Measurements from ENCODE around the gene HDAC9.

Gene HDAC9

DNA sequence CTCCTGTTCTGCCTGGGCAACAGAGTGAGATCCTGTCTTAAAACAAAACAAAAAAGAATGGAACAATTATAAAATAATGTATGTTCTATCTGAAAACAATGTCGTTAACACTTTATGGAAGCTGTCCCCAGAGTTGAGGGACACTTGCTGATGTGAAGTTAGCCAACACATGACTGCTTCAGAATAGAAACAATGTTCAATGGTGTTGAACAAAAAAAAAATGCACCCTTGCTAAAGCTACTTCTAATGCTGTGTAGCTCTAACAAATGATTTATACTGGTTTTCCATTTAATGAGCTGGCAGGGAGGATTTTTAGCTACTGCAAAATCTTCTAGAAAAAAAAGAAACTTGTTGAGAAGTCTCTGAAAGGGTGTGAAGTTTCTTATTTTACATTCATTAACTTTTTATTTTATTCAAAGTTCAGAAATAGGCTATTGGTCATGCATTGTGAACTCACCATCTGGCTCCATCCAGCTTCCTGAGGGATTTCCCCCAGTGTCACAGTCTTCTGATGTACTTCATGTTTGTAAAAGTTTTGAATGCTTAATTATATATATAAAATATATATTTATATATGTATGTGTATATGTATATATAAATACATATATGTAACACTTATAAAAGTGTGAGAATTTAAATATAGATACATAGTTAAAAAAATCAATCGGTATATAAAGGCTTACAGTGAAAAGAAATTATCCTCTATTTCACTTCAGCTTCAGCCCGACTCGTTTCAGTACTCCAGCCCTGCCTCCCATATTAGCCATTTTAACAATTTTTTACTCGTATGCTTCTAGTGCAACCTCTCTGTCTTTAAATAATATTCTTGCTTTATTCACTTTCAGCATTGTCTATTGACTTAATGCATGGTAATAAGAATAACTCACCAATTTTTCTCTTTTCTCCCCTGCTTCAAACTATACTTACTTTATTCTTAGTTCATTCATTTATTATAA lies 35.0 kb downstream of the HDAC9 start:
- no peak for DNase-seq (ENCODE audit: extremely low read depth, low read depth)
- TF ChIP-seq CTCF (IDR thresholded peaks at IDR 0.05; ENCODE audit: low read depth, low read length, missing control alignments), result no peak
- no peak overlapping the region for H3K4me3 ChIP-seq (replicated peaks; ENCODE audit: low read depth, low read length)

DNA sequence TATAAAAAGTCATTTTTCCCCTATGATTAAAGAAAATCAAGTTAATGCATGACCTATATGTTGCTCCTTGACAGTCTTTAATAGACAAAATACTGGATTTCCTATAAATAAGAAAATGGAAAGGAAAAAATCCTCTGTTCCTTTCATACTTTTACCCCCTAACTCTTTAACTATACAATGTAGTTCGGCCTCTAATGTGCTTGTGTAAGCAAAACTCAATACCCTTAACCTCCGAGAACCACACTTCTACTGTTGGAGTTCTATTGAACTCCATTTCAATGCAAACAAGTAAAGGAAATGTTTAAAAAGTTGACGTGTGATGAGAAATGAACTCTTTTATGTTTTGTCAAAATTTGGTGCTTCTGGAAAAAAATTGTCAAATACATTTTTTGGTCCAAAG lies 36.0 kb downstream of the HDAC9 start:
- DNase-seq (ENCODE audit: extremely low read depth, low read depth), result no peak
- no peak for TF ChIP-seq CTCF (IDR thresholded peaks at IDR 0.05; ENCODE audit: low read depth, low read length, missing control alignments)
- no peak overlapping the region for H3K4me3 ChIP-seq (replicated peaks; ENCODE audit: low read depth, low read length)

DNA sequence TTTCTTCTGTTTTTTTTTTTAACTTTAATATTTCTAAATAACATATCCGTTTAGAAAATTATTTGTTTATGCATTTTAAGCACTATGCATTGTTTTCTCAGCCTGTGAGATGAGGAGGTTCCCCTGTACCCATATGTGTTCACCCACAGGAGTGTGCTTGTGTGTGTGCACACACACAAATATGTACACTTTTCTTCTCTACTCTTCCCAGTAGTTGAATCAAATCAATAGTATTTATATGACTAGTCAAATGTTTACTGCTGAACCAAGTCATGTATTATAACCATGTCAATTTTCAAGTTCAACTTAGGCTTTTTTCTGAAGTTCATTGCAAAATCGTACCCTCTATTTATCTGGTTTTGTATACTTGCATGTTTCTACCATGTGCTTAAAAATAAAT lies 37.3 kb downstream of the HDAC9 start:
- no peak overlapping the region for H3K4me3 ChIP-seq (replicated peaks; ENCODE audit: low read depth, low read length)
- TF ChIP-seq CTCF (IDR thresholded peaks at IDR 0.05; ENCODE audit: low read depth, low read length, missing control alignments), result no peak
- DNase-seq (ENCODE audit: extremely low read depth, low read depth), result no peak

GRCh38 chr7:18534481-18534880 lies 38.9 kb downstream of the HDAC9 start:
- TF ChIP-seq CTCF (IDR thresholded peaks at IDR 0.05; ENCODE audit: low read depth, low read length, missing control alignments), result no peak
- no peak for DNase-seq (ENCODE audit: extremely low read depth, low read depth)
- H3K4me3 ChIP-seq (replicated peaks; ENCODE audit: low read depth, low read length), result no peak overlapping the region

DNA sequence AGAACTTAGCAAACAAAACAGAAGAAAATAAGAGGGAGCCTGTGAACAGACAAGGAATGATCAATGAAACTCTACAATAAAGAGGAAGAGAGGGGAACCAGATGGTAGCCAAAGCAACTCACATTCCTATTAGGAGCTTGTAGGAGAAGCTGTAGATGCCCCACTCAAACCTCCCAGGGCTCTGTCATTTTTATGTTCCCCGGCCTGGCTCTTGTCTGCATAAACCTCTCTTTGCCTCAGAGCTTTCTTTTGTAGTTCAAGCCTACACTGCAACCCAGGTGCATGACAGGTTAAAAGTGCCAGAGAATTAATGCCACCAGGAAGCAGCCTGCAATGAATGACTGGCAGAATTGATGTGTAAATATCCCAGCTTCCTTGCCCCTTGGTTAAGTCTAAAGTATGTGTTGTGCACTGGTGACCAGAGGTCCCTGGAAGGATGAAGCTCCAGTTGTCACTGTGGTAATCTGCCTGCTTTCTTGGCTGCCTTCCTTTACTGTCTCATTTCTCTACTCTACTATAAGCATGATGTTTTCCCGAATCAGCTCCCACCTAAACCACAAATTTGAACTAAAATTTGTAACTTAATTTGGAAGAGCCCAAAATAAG lies 40.4 kb downstream of the HDAC9 start:
- DNase-seq (ENCODE audit: extremely low read depth, low read depth), result no peak
- H3K4me3 ChIP-seq (replicated peaks; ENCODE audit: low read depth, low read length), result no peak overlapping the region
- TF ChIP-seq CTCF (IDR thresholded peaks at IDR 0.05; ENCODE audit: low read depth, low read length, missing control alignments), result no peak

- no peak overlapping the region for H3K4me3 ChIP-seq (replicated peaks; ENCODE audit: low read depth, low read length)
- peak; percentile 12 for DNase-seq (ENCODE audit: extremely low read depth, low read depth)
- no peak for TF ChIP-seq CTCF (IDR thresholded peaks at IDR 0.05; ENCODE audit: low read depth, low read length, missing control alignments)
Measured at GRCh38 chr7:18536486-18536885, 40.9 kb downstream of the HDAC9 start.
